GM12892 (cell line): ENCODE data around the gene PRLR.

ENCODE experiments used
- POLR2A ChIP-seq: IDR thresholded peaks from 2 replicates; pipeline ENCODE4 v1.6.1; 2011; ENCODE audit warnings: low read depth, low read length, control low read depth
- POLR2AphosphoS5 ChIP-seq: IDR thresholded peaks from 2 replicates; pipeline ENCODE4 v1.6.1; 2011; ENCODE audit warnings: low read depth, low read length, control low read depth

- TF ChIP-seq POLR2A = no peak
- TF ChIP-seq POLR2AphosphoS5 = no peak
Measured at GRCh38 chr5:35143841-35144240, 86.4 kb downstream of the PRLR start.
